Measurements from ENCODE around the gene SRSF9.

DNA sequence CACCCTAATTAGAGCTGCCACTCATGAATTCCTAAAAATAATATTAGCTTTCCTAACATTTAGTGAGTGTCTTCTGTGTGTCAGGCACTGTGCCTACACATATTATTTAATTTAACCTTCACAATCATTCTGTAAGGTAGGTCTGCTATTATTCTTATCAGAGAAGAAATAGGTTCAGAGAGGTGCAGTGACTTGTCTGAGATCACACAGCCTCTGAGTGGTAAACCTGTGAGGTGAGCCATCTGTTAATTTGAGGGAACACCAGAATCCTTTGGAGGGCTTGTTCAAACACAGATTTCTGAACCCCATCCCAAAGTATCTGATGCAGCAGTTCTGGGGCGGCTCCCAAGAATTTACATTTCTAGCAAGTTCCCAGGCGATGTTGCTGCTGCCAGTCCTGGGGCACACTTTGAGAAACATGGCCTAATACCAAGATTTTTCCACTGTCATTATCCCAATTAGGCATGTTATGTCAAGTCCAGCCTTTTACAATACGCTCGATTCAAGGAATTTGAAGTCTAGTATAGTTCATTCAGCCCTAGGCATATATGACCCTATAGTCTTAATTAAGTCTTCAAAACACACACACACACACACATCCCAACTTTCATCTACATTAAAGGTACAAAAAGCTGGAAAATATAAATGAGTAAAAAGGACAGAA is 51.5 kb downstream of the SRSF9 start:
- TF ChIP-seq TARDBP (IDR thresholded peaks at IDR 0.05) (no peak), FOXK2 (IDR thresholded peaks at IDR 0.05) (no peak), HDGF (IDR thresholded peaks at IDR 0.05; ENCODE audit: borderline replicate concordance) (no peak), SUZ12 (IDR thresholded peaks at IDR 0.05) (no peak), ARNT (IDR thresholded peaks at IDR 0.05) (no peak), FOXM1 (IDR thresholded peaks at IDR 0.05; ENCODE audit: borderline replicate concordance) (no peak), LEF1 (IDR thresholded peaks at IDR 0.05; ENCODE audit: borderline replicate concordance) (no peak), BHLHE40 (IDR thresholded peaks at IDR 0.05; ENCODE audit: borderline replicate concordance) (no peak)
